DND-41 (cell line): ENCODE data around the gene DEAF1.

ENCODE experiments used
- ATAC-seq: fragments of 200-7000 bp; cut with Tn5 transposase; 3 replicates; pipeline ENCODE4 v1.9.1; 2021; ENCODE audit warnings: low read depth; ENCODE audit not compliant: insufficient read depth
- DNase-seq: peaks from one replicate; pipeline ENCODE4 v3.0.0-alpha.2; 2020
- H2AFZ ChIP-seq: 2 replicates; pipeline ENCODE4 v1.6.0; 2012; ENCODE audit warnings: low read depth, low read length
- H3K27ac ChIP-seq: 2 replicates; pipeline ENCODE4 v1.5.1; 2012; ENCODE audit warnings: low read length, inconsistent platforms
- H3K27me3 ChIP-seq: fragments of 200-600 bp; sonication (generic); 2 replicates; pipeline ENCODE4 v1.6.0; 2012; ENCODE audit warnings: low read length, mild to moderate bottlenecking, inconsistent platforms; ENCODE audit not compliant: insufficient read depth, poor library complexity
- H3K36me3 ChIP-seq: 2 replicates; pipeline ENCODE4 v1.5.1; 2012; ENCODE audit warnings: low read length, inconsistent platforms; ENCODE audit not compliant: insufficient read depth
- H3K4me1 ChIP-seq: 2 replicates; pipeline ENCODE4 v1.5.1; 2012; ENCODE audit warnings: mild to moderate bottlenecking, low read length; ENCODE audit not compliant: insufficient read depth
- H3K4me2 ChIP-seq: 2 replicates; pipeline ENCODE4 v1.6.0; 2012; ENCODE audit warnings: mild to moderate bottlenecking, moderate library complexity, low read length, inconsistent platforms; ENCODE audit not compliant: insufficient read depth
- H3K4me3 ChIP-seq, 2 experiments: fragments of 200-600 bp in 1 of 2; shearing (Covaris generic) in 1 of 2; 2 replicates each; pipeline ENCODE4 v1.5.1; 2012 to 2016; ENCODE audit warnings: inconsistent platforms in 2 of 2, low read length in 2 of 2, mild to moderate bottlenecking in 2 of 2, low read depth in 1 of 2, moderate library complexity in 1 of 2
- H3K79me2 ChIP-seq: 2 replicates; pipeline ENCODE4 v1.6.0; 2012; ENCODE audit warnings: low read length, inconsistent platforms; ENCODE audit not compliant: insufficient read depth
- H3K9ac ChIP-seq: 2 replicates; pipeline ENCODE4 v1.6.0; 2012; ENCODE audit warnings: low read depth, mild to moderate bottlenecking, inconsistent platforms, low read length, moderate library complexity
- H3K9me3 ChIP-seq: 2 replicates; pipeline ENCODE4 v1.5.1; 2012; ENCODE audit warnings: low read length, moderate library complexity, mild to moderate bottlenecking, inconsistent platforms; ENCODE audit not compliant: insufficient read depth, severe bottlenecking
- H4K20me1 ChIP-seq: 2 replicates; pipeline ENCODE4 v1.6.0; 2012; ENCODE audit warnings: low read length; ENCODE audit not compliant: insufficient read depth
- CTCF ChIP-seq: IDR thresholded peaks from 2 replicates; pipeline ENCODE4 v1.5.1; 2012; ENCODE audit warnings: borderline replicate concordance, low read length, moderate library complexity, mild to moderate bottlenecking; ENCODE audit not compliant: poor library complexity, severe bottlenecking; ENCODE audit errors: extremely low read depth
- EZH2 ChIP-seq: IDR thresholded peaks from 3 replicates; pipeline ENCODE4 v1.6.1; 2012; ENCODE audit warnings: borderline replicate concordance, low read depth, mild to moderate bottlenecking, moderate library complexity, low read length, inconsistent platforms; ENCODE audit not compliant: severe bottlenecking

DEAF1 gene

GRCh38 chr11:609341-609811 lies 85.6 kb downstream of the DEAF1 start:
- H4K20me1 ChIP-seq: peaks cover 74% of the 10 kb centered on the region
- DNase-seq: no peak
- peaks cover 14% of the 10 kb centered on the region for H3K4me1 ChIP-seq
- no peak overlapping the region for H2AFZ ChIP-seq
- no peak overlapping the region for H3K27ac ChIP-seq
- no peak overlapping the region for H3K4me2 ChIP-seq
- peaks cover 3% of the 10 kb centered on the region; the same call in 1 of the 2 replicates for H3K79me2 ChIP-seq
- TF ChIP-seq EZH2 (no peak), CTCF (no peak)
- no peak overlapping the region for H3K4me3 ChIP-seq
- ATAC-seq: no peak
- H3K9me3 ChIP-seq: no peaks in the 10 kb centered on the region
- H3K27me3 ChIP-seq: no peaks in the 10 kb centered on the region
- no peak overlapping the region for H3K9ac ChIP-seq
- H3K36me3 ChIP-seq: peaks cover 95% of the 10 kb centered on the region

GRCh38 chr11:608791-609251 lies 86.2 kb downstream of the DEAF1 start:
- Histone ChIP-seq H3K27me3 (no peaks in the 10 kb centered on the region), H3K9ac (no peak overlapping the region), H4K20me1 (peaks cover 71% of the 10 kb centered on the region), H3K4me1 (peaks cover 8% of the 10 kb centered on the region), H3K4me2 (no peak overlapping the region), H3K9me3 (no peaks in the 10 kb centered on the region), H2AFZ (no peak overlapping the region), H3K36me3 (peaks cover 96% of the 10 kb centered on the region), H3K27ac (no peak overlapping the region), H3K79me2 (peaks cover 6% of the 10 kb centered on the region), H3K4me3 (no peak overlapping the region)
- ATAC-seq (no peak), DNase-seq (no peak)
- no peak for TF ChIP-seq CTCF
- no peak for TF ChIP-seq EZH2

GRCh38 chr11:607971-608659 lies 86.9 kb downstream of the DEAF1 start:
- peaks cover 100% of the 10 kb centered on the region for H3K36me3 ChIP-seq
- no peak for ATAC-seq
- H3K27me3 ChIP-seq: no peaks in the 10 kb centered on the region
- H3K27ac ChIP-seq: no peak overlapping the region
- no peak overlapping the region for H3K4me2 ChIP-seq
- H4K20me1 ChIP-seq: peaks cover 69% of the 10 kb centered on the region
- no peak overlapping the region for H3K9ac ChIP-seq
- H3K79me2 ChIP-seq: peaks cover 6% of the 10 kb centered on the region
- no peak overlapping the region for H2AFZ ChIP-seq
- H3K4me1 ChIP-seq: 0 out of 2 replicates have a peak, but pooled peaks cover 3% of the 10 kb centered on the region
- DNase-seq: no peak
- no peaks in the 10 kb centered on the region for H3K9me3 ChIP-seq
- no peak overlapping the region for H3K4me3 ChIP-seq
- no peak for TF ChIP-seq CTCF
- no peak for TF ChIP-seq EZH2
